Neuron (in vitro differentiated cells): ENCODE data around the gene PRKAB1.
"Not testable (repeated sequence)": the region's sequence is repeated elsewhere in the genome, so short reads cannot be mapped to it uniquely, and the experiment has no call there.

ENCODE experiments used
- H2AFZ ChIP-seq: one replicate; pipeline ENCODE4 v1.6.1; 2013; ENCODE audit warnings: low read depth, mild to moderate bottlenecking, inconsistent platforms, low read length, moderate library complexity
- H3K27me3 ChIP-seq: one replicate; pipeline ENCODE4 v1.6.1; 2013; ENCODE audit warnings: low read length; ENCODE audit not compliant: insufficient read depth
- H3K36me3 ChIP-seq: one replicate; pipeline ENCODE4 v1.6.1; 2013; ENCODE audit warnings: low read length; ENCODE audit not compliant: insufficient read depth
- H3K4me1 ChIP-seq: one replicate; pipeline ENCODE4 v1.6.1; 2013; ENCODE audit warnings: low read length; ENCODE audit not compliant: insufficient read depth
- H3K4me3 ChIP-seq: 2 replicates; pipeline ENCODE4 v1.5.1; 2013; ENCODE audit warnings: mild to moderate bottlenecking, low read length, moderate library complexity
- H3K9me3 ChIP-seq: one replicate; pipeline ENCODE4 v1.6.1; 2013; ENCODE audit warnings: low read length

Gene PRKAB1

DNA sequence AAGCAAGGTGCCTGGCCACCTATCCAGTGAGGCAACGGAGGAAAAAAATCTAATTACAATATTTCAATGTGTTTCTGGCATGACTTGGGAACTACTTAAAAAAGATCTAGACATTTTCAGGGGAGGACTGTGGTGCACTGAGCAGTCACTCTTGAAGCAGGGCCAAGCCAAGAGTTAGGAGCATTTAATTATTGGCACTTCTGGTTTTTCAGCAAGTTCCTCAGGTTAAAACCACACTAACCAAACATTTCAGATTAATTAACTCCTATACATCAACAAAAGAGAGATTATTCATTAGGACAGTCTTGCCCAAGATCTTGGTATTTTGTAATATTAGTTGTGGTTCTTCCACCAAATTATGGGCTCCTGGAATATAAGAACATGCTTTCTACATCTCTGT lies 25.6 kb downstream of the PRKAB1 start:
- Histone ChIP-seq H3K4me3 (no peak overlapping the region), H3K36me3 (peaks cover 24% of the 10 kb centered on the region)

DNA sequence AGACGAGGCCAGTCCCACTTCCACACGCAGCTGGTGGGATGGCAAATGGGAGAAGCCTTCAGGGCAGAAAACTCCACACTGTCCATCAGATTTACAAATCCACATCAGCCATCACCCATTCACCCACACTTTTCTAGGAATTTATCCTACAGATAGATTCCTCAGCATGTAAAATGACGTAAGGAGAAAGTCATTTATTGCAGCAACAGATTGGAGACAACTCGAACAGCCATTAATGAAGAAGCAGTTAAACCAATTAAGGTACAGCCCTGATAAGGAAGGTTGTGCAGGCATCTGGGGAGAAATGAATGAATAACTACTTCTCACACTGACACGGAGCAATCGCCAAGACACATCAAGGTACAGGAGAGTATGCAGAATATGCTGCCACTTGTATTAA lies 26.2 kb downstream of the PRKAB1 start:
- H3K36me3 ChIP-seq: peaks cover 24% of the 10 kb centered on the region
- no peaks in the 10 kb centered on the region for H3K9me3 ChIP-seq
- no peak overlapping the region for H3K4me3 ChIP-seq
- no peaks in the 10 kb centered on the region for H3K4me1 ChIP-seq
- no peaks in the 10 kb centered on the region for H3K27me3 ChIP-seq
- H2AFZ ChIP-seq: no peak overlapping the region

More for the DNA sequence above, 25.6 kb downstream of the PRKAB1 start:
- Histone ChIP-seq H3K9me3 (no peaks in the 10 kb centered on the region), H2AFZ (no peak overlapping the region), H3K4me1 (no peaks in the 10 kb centered on the region), H3K27me3 (no peaks in the 10 kb centered on the region)

DNA sequence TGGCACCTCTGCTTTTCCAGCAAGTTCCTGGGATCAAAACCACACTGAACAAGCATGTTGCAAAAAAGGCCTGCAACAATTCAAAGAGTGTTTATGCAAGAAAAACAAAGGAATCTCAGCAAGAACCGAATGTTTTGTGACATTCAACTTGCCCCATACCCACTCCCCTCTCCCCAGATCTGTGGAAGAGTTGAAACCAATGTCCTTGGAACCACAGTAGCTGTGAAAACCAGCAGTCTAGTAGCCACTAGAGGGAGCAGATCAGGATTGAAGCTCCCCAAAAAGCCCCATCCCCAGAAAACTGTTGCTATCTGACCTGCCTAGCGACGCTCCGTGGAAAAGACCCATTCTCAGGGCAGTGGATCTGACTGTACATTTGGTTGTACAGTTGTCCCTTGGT lies 27.1 kb downstream of the PRKAB1 start:
- H3K4me1 ChIP-seq: no peaks in the 10 kb centered on the region
- no peak overlapping the region for H2AFZ ChIP-seq
- H3K9me3 ChIP-seq: no peaks in the 10 kb centered on the region
- H3K4me3 ChIP-seq: no peak overlapping the region
- H3K36me3 ChIP-seq: peaks cover 28% of the 10 kb centered on the region
- no peaks in the 10 kb centered on the region for H3K27me3 ChIP-seq

DNA sequence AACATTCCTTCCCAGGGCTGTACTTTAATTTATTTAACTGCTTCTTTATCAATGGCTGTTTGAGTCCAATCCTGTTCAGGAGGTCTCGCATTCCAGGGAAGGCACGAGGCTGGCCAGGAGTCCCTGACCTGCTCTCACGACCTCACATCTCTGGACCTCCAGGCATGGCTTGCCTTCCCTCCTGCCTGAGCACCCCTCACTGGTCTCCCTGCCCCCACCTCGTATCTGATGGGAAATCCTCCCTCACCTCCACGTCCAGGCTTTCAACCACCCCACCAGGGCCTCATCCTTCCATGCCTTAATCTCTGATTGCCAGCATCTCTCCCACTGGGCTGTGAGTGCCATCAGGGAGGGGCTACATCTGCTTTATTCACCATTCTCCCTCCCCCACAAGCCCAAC lies 29.0 kb downstream of the PRKAB1 start:
- Histone ChIP-seq H3K27me3 (no peaks in the 10 kb centered on the region), H3K9me3 (no peaks in the 10 kb centered on the region), H3K4me3 (no peak overlapping the region), H2AFZ (no peak overlapping the region), H3K36me3 (peaks cover 38% of the 10 kb centered on the region), H3K4me1 (no peaks in the 10 kb centered on the region)

DNA sequence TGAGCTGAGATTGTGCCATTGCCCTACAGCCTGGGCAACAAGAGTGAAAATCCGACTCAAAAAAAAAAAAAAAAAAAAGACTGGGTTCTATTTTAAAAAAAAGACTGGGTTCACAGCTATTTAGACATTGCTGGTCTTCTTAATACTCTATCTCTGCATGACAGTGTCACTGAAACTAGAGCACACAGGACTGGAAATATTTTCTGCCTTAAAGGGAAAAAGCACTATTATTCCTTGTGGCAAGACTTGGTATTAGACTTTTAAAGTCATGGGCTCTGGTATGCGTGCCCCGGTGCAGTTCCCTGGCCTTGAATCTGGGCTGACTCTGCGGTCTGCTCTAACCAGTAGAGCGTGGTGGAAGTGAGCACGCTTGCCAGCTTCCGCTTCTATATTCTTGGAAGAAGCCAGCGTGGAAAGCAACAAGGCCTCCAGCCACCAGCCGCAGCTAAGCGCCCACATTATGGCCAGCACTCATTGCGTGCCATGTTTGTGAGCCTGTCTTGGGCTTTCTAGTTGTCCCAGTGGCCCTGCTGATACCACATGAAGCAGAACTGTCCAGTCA lies 31.3 kb downstream of the PRKAB1 start:
- no peaks in the 10 kb centered on the region for H3K4me1 ChIP-seq
- no peak overlapping the region for H3K4me3 ChIP-seq
- no peaks in the 10 kb centered on the region for H3K9me3 ChIP-seq
- H3K36me3 ChIP-seq: peaks cover 42% of the 10 kb centered on the region
- H3K27me3 ChIP-seq: no peaks in the 10 kb centered on the region
- no peak overlapping the region for H2AFZ ChIP-seq

DNA sequence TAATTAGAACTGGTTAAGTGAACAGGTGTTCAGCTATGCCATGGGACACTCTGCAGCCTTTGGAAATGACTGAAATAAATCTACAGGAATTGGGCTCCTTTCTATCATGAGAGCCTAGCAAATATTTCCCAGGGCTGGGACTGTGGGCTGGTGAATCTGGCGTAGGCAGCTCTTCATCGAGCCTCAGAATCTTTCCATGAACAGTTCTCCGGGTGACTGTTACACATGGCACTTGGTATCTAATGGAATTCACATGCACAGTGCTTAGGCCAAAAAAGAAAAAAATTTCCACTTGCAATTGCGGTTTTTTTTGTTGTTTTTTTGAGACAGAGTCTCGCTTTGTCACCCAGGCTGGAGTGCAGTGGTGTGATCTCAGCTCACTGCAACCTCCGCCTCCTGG lies 32.1 kb downstream of the PRKAB1 start:
- H3K36me3 ChIP-seq: peaks cover 42% of the 10 kb centered on the region

DNA sequence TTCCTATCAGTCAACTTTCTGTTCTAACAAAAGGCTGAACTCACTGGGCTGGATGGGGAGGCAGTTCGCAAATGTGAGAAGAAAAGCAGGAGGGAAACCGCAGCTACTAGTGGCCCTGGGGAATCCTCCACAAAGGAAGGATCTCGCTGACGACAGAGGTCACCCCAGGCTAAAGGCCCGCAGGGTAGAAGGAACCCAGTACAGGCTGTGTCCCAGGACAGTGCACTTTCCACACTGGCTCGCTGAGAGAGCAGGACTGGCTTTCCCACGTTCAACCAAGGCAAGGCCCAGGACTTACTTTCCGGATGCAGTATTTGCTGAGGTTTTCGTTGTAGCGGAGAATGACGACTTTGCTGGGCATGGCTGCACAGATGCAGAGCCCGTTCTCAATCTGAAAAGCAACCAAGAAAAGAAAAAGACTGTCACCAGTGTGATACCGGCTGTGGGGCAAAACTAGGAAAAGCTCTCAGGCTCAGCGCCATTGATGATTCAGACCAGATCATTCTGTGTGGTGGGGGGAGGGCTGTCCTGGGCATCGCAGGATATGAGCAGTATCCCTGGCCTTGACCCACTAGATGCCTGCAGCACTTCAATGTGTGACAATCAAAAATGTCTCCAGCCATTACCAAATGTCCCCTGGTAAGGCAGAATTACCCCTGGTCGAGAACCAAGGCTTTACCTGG lies 36.3 kb downstream of the PRKAB1 start:
- H3K27me3 ChIP-seq: no peaks in the 10 kb centered on the region
- H3K9me3 ChIP-seq: no peaks in the 10 kb centered on the region
- peaks cover 48% of the 10 kb centered on the region for H3K36me3 ChIP-seq
- H2AFZ ChIP-seq: no peak overlapping the region
- H3K4me3 ChIP-seq: no peak overlapping the region
- no peaks in the 10 kb centered on the region for H3K4me1 ChIP-seq

More for the DNA sequence above, 32.1 kb downstream of the PRKAB1 start:
- no peak overlapping the region for H3K4me3 ChIP-seq
- H3K27me3 ChIP-seq: no peaks in the 10 kb centered on the region
- no peaks in the 10 kb centered on the region for H3K4me1 ChIP-seq
- no peaks in the 10 kb centered on the region for H3K9me3 ChIP-seq
- H2AFZ ChIP-seq: no peak overlapping the region

DNA sequence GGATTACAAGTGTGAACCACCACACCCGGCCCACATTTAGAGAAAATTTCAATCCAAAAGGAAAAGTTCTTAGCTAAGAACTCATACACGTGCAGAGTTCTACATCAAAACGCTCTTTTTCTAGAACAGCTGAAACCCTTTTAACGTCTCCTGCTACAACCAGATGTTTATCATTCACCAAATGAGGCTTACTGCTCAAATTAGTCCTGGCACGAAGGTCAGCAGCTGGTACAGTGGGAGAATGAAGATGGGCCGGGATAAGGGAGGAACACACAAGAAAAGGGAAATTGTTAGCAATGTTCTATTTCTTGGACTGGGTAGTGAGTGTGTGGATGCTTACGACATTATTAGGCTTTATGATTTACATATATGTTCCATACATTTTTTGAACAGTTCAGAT lies 37.2 kb downstream of the PRKAB1 start:
- Histone ChIP-seq H2AFZ (no peak overlapping the region), H3K4me3 (no peak overlapping the region), H3K4me1 (no peaks in the 10 kb centered on the region), H3K27me3 (no peaks in the 10 kb centered on the region), H3K36me3 (peaks cover 46% of the 10 kb centered on the region), H3K9me3 (no peaks in the 10 kb centered on the region)

DNA sequence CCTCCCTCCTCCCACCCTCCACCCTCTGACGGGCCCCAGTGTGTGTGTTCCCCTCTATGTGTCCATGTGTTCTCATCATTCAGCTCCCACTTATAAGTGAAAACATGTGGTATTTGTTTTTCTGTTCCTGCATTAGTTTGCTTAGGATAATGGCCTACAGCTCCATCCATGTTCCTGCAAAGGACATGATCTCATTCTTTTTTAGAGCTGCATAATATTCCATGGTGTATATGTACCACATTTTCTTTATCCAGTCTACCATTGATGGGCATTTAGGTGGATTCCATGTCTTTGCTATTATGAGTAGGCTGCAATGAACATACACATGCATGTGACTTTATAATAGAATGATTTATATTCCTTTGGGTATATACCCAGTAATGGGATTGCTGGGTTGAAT lies 38.5 kb downstream of the PRKAB1 start:
- not testable (repeated sequence) for H3K4me3 ChIP-seq, H3K9me3 ChIP-seq, H3K4me1 ChIP-seq, H3K27me3 ChIP-seq, H2AFZ ChIP-seq
- H3K36me3 ChIP-seq: peaks cover 47% of the 10 kb centered on the region

DNA sequence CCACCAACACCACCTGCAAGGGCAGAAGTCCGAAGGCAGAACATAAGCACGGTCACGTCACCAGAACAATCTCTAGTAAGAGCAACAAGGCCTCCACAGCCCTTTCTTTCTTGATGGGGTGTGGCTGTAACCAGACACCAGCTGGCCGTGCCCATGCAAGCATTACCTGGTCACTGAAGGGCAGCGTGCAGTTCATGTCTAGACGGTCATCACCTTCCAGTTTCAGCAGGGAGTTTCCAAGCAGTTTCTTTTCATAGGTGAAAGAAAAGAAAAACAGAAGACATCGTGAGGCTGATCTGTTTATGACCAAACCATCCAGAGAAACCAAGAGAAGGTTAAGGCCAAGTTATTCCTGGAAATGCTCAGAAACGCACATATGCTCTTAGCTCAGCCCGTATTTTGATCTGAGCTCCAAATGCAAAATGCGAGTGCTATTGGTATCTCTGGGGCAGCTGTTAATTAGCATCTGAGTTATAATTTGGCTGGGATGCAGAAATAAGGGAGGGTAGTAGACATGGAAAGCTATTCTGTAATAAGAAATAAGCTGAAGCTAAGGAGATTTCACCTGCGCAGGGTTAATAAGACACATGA lies 42.5 kb downstream of the PRKAB1 start:
- Histone ChIP-seq H2AFZ (no peak overlapping the region), H3K4me3 (no peak overlapping the region), H3K9me3 (peaks cover 3% of the 10 kb centered on the region), H3K36me3 (peaks cover 78% of the 10 kb centered on the region), H3K4me1 (no peaks in the 10 kb centered on the region), H3K27me3 (no peaks in the 10 kb centered on the region)

DNA sequence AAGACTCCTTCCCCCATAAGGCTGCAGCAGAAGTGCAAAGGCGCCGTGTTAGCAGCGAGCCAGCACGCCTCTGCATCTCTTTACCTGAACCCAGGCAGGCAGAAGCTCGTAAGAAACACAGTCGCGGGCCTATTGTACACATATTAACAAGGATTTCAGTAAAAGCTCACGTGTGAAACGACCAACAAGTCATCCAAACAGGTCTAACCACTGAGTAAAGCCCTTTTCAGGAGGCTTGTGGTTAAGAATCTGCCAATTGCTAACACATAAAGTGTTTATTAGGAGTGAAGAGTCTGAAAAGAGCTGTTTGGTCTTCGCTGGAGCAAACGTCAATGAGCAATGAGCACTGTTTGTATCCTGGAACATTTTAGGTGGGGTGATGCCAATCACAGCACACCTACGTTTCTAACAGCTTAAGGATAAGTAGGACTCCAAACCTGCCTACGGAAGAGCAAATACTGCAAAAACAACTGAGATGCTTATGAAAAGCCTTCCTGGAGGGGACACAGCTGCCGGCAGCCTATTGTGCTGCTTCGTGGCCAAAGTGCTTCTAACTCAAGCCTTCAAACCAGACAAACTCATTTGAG lies 43.1 kb downstream of the PRKAB1 start:
- H3K36me3 ChIP-seq: peaks cover 81% of the 10 kb centered on the region

DNA sequence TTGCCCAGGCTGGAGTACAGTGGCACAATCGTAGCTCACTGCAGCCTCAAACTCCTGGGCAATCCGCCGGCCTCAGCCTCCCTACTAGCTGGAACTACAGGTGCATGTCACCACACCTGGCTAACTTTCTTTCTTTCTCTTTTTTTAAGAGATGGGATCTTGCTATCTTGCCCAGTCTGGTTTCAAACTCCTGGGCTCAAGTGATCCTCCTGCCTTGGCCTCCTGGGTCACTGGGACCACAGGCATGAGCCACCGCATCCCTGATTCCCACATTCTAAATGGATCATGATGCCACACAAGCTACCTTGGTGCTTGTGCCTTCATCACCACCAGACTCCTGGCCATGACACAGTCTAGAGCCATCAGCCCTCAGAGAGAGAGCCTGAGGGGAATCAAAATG lies 43.8 kb downstream of the PRKAB1 start:
- Histone ChIP-seq H3K9me3 (peaks cover 3% of the 10 kb centered on the region), H3K36me3 (peaks cover 86% of the 10 kb centered on the region), H2AFZ (no peak overlapping the region), H3K4me3 (no peak overlapping the region), H3K4me1 (no peaks in the 10 kb centered on the region), H3K27me3 (no peaks in the 10 kb centered on the region)

More for the DNA sequence above, 43.1 kb downstream of the PRKAB1 start:
- H3K27me3 ChIP-seq: no peaks in the 10 kb centered on the region
- H3K4me3 ChIP-seq: no peak overlapping the region
- H3K9me3 ChIP-seq: peaks cover 3% of the 10 kb centered on the region
- H2AFZ ChIP-seq: no peak overlapping the region
- no peaks in the 10 kb centered on the region for H3K4me1 ChIP-seq

DNA sequence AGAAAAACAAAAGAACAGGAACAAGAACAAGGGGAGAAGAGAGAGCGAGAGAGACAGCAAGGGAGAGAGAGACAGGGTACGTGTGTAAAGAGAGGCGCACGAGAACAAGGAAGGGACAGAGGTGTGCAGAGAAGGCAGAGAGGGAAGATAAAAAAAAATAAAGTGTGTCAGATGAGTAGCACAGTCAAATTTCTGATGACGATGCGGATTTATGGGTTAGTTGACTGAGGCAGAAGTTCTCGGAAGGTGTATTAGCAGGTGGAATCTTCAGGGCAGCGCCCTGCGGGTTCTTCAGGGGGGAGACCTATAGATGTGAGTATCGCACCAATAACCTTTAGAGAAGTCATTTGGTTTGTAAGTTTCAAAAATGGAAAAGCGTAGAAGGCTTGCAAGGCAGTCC lies 44.8 kb downstream of the PRKAB1 start:
- no peak overlapping the region for H3K4me3 ChIP-seq
- H3K4me1 ChIP-seq: no peaks in the 10 kb centered on the region
- no peak overlapping the region for H2AFZ ChIP-seq
- peaks cover 3% of the 10 kb centered on the region for H3K9me3 ChIP-seq
- peaks cover 80% of the 10 kb centered on the region for H3K36me3 ChIP-seq
- no peaks in the 10 kb centered on the region for H3K27me3 ChIP-seq
